ENCODE measurements around the gene FLRT1.

Gene FLRT1

GRCh38 chr11:64034411-64034811 lies 1.3 kb upstream of the FLRT1 start:
- DNase-seq (ENCODE audit: insufficient read length, low spot score) (no peak), FAIRE-seq (no peak)
- no peak for TF ChIP-seq CTCF (IDR thresholded peaks at IDR 0.05; ENCODE audit: insufficient read depth, missing control alignments)

- TF ChIP-seq CTCF (IDR thresholded peaks at IDR 0.05; ENCODE audit: insufficient read depth, missing control alignments): no peak
- FAIRE-seq (no peak), DNase-seq (ENCODE audit: insufficient read length, low spot score) (no peak)
Observed at GRCh38 chr11:64035081-64035524, 628 bp upstream of the FLRT1 start.

GRCh38 chr11:64036087-64037026 lies 626 bp downstream of the FLRT1 start:
- FAIRE-seq (no peak), DNase-seq (ENCODE audit: insufficient read length, low spot score) (no peak)
- TF ChIP-seq CTCF (IDR thresholded peaks at IDR 0.05; ENCODE audit: insufficient read depth, missing control alignments): no peak

DNA sequence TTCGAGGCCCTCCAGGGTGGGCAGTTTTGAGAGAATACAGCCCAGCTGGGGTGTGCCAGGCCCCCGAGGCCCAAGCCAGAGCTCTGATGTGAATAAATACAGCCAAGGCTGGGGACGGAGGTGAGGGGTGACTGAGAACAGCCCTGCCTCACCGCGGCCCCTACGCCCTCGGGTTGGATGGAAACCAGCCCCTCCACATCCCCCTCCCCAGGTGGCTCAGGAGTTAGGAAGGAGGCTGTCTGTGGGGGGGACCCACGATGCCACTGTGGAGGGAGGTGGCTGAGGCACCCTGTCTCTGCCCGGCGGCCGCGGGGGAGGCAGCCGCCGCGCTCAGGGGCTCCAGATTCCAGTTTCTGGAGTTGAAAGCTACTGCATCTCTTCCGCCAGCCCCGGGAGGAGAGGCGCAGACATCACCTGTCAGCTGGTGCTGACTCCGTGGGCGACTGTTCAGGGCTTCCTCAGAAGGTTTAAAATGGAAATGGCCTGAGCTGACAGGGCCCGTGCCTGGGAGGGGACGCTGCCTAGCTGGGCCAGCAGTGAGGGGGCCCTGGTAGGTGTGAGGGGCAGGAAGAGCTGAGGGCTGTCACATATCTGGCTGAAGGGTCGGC lies 1.4 kb downstream of the FLRT1 start:
- TF ChIP-seq CTCF (IDR thresholded peaks at IDR 0.05; ENCODE audit: insufficient read depth, missing control alignments): no peak
- no peak for DNase-seq (ENCODE audit: insufficient read length, low spot score)
- no peak for FAIRE-seq

GRCh38 chr11:64038500-64038899 lies 2.8 kb downstream of the FLRT1 start:
- DNase-seq (ENCODE audit: insufficient read length, low spot score) (no peak), FAIRE-seq (no peak)
- TF ChIP-seq CTCF (IDR thresholded peaks at IDR 0.05; ENCODE audit: insufficient read depth, missing control alignments): no peak

DNA sequence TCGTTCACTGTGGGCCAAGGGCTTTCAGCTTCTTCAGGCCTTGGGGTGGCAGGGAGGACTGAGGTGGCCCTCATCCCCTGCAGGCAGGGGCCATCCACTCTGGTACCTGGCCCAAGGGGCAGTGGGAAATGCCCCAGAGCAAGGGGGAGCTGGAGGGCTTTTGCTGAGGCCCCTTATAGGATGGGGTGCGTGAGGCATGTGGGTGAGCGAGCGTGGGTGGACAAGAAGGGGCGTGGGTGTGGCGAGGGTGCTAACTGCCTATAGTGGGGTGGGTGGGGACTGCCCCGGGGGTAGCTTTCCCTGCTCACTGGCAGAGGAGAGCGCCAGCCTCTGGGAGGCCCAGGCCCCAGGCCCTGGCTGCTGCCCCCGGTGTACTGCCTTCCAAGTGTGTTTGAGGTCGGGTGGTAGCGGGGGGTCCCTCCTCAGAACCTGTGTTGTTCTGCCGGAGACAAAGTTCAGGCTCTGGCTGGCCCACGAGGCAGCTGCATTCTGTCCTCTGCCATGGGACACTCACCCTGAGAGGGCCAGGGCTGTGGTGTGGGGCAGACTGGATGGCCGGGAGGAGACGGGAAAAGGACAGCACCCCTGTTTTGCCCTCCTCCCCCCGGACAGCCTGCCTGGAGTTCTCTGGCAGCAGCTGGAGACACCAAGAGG lies 3.4 kb downstream of the FLRT1 start:
- TF ChIP-seq CTCF (IDR thresholded peaks at IDR 0.05; ENCODE audit: insufficient read depth, missing control alignments): no peak
- no peak for DNase-seq (ENCODE audit: insufficient read length, low spot score)
- FAIRE-seq: no peak
